Right ventricle myocardium inferior (tissue), 1 donor: Measurements from ENCODE around the gene MAP6. TPM values are rescaled to one million over a fixed set of nuclear protein-coding genes. Genes with fewer than 3 reads are reported as not detected.
A peak's percentile ranks its signal among the peaks of the same experiment; 100 is the strongest.
"Not testable (repeated sequence)": the region's sequence is repeated elsewhere in the genome, so short reads cannot be mapped to it uniquely, and the experiment has no call there.

Experiments
- ATAC-seq: fragments of 200-7000 bp; cut with Tn5 transposase; one replicate; pipeline ENCODE4 v1.9.1; 2020; ENCODE audit warnings: mild to moderate bottlenecking, moderate library complexity
- DNase-seq: peaks from one replicate; pipeline ENCODE4 v3.0.0; 2021; ENCODE audit errors: missing footprints
- intact Hi-C: fragments of 100-400 bp; cut with DNase I; formaldehyde crosslinking; loops from one replicate; pipeline ENCODE4 v1.11.0; 2022
- total RNA-seq: library from RNA; stranded (reverse); fragmentation: NEBNext Ultra II Directional; extraction: Animal tissue kit (Norgen Biotek cat#: 25700); gene quantifications from one replicate; pipeline ENCODE4 v1.2.1, GENCODE V29; 2021
- donor health status: DM: no; HTN: yes; CAD: no; lungs with severe emphysema.

Gene MAP6
- total RNA-seq, 1 donor from 2014 or later = 5.2 TPM

- no peak for ATAC-seq
These were observed 68.5 kb downstream of the MAP6 start for GRCh38 chr11:75600356-75600755.

DNA sequence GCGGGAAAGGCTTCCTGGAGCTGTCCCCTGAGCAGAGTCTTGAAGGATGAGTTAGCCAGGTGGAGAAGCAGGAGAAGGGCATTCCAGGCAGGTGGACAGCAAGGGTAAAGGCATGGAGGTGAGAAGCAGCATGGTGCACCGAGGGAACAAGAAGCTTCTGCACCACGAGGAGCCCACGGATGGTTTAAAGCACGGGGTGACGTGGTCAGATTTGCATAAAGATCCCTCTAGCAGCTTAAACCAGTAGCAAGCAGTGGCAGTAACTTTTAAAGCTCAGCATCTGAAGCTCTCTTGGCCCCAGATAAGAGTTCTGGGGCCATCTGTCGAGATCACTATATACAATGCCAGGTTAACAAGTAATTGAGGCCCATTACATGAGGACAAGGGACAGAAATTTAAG lies 69.9 kb downstream of the MAP6 start:
- ATAC-seq = no peak
- intact Hi-C loops = no loop called here
- DNase-seq = no peak

More at GRCh38 chr11:75600356-75600755, 68.5 kb downstream of the MAP6 start:
- DNase-seq = no peak
- intact Hi-C loops = no loop called here

- DNase-seq = no peak
- intact Hi-C loops = no loop called here
- peak; percentile 45 for ATAC-seq
These were observed 70.6 kb downstream of the MAP6 start for GRCh38 chr11:75598264-75598663.

DNA sequence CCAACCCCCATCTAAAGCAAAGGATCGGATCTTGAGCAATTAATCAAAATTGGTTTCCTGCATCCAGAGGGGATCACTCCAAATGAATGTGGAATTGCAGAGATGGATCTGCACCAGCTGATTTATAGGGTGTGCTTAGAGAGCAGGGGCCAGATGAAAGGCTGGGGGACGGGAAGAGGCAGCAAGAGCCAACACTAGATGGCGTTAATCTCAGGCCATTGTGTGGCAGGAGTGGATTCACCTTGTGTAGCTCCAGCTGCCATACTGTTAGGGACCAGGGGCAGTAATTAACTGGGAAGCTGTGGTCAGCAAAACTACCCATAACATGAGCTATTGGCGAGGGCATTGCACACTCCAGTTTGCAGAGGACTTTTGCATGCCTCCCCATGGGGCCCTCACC lies 71.2 kb downstream of the MAP6 start:
- ATAC-seq = no peak

DNA sequence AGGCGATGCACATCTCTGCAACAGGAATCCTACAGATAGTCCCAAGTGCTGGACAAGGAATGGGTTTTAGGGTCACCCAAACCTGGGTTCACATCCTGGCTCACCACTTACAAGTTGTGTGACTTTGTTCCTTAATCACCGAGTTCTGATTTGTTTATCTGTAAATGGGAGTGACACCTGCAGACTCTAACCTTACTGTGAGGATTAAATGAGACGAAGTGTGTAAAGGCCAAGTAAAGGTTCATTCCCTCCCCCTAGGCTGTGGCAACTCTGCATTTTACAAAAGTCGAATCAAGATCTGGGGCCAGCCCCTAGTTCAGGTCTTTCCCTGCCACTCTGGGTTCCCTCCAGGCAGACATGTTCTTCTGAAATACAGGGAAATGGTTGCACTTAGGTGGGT lies 71.9 kb downstream of the MAP6 start:
- DNase-seq (no peak), ATAC-seq (no peak)
- intact Hi-C loops = no loop called here

More for the DNA sequence above, 71.2 kb downstream of the MAP6 start:
- intact Hi-C loops = no loop called here
- no peak for DNase-seq

- intact Hi-C loops = no loop called here
- DNase-seq (no peak), ATAC-seq (no peak)
These were observed 73.4 kb downstream of the MAP6 start for GRCh38 chr11:75595429-75595828.

GRCh38 chr11:75594211-75594610 lies 74.6 kb downstream of the MAP6 start:
- DNase-seq (no peak), ATAC-seq (no peak)
- intact Hi-C loops = no loop called here

DNA sequence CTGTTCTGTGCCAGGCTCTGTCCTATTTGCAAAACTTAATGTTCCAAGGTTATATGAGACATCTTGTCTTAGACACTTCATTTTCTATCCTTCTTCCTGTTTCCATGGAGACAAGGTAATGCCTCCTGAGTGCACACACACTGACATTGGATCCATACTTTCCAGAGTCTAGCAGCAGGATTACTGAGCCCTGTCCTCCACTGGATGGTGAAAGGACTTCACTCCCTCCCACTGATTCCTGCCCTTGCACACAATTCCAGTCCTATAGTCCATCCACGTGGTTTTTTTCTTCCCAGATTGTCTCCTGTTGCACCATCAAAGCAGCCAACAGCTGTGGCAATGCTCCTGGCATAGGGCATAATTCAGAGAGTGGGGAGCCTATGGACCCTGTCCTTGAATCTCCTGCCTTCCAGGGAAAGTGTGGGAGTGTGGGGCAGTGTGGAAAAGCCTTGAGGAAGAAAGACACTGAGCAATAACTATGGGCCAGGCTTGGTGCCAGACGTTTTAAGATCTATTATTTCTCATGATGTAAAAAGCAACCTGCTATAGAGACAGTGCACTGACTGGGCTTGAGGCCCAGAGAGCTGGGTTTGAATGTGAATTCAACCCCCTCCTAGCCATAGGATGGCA lies 75.4 kb downstream of the MAP6 start:
- ATAC-seq (no peak), DNase-seq (no peak)
- intact Hi-C loops = no loop called here

- ATAC-seq = no peak
- intact Hi-C loops = no loop called here
These were observed 76.1 kb downstream of the MAP6 start for GRCh38 chr11:75592715-75593114.

DNA sequence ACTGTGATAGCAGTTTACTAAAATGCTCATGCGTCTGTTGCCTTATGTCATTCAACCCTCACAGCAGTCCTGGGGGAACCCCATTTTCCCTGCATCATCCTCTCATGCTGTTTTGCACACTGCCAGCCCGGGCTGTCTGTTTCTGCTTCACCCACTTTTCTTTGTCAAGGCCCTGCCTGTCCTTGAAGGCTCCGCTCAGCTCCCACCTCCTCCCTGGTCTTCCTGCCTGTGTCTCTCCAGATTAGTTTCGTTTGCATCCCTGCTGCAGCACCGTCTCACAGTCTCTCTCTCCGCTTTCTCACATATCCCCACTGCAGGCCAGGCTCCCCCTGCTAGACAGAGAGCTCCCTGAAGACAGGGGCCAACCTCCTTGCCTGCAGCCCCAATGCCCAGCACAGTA lies 76.9 kb downstream of the MAP6 start:
- no peak for ATAC-seq
- DNase-seq = no peak
- intact Hi-C loops = no loop called here

More at GRCh38 chr11:75592715-75593114, 76.1 kb downstream of the MAP6 start:
- DNase-seq = no peak

GRCh38 chr11:75591371-75591770 lies 77.5 kb downstream of the MAP6 start:
- intact Hi-C loops = no loop called here
- DNase-seq = no peak
- ATAC-seq = no peak

DNA sequence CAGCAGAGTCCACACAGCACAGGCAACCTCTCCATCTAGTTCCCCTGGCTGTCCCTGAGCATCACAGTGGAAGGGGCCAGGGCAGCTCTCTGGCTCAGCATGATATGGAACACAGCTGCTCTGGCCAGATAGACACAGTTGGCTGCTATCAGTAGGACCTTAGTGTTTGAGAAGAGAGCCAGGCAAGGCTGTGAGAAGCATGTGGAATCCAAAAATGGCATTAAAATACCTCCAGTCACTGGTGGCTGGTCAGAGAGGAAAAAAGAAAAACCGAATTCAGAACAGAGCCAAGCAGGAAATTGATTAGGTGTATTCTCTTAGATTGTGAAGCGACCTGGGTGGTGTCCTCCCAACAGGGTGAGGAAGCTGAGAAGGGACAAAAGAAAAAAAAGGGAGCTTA lies 78.9 kb downstream of the MAP6 start:
- peak; percentile 90 for ATAC-seq
- no peak for DNase-seq
- intact Hi-C loops = loop anchor here (5.0 kb wide), 1 partner anchor 77 kb away; the partner anchor contains the start of gene MAP6

GRCh38 chr11:75589051-75589450 lies 79.8 kb downstream of the MAP6 start:
- intact Hi-C loops = loop anchor here (5.0 kb wide), 1 partner anchor 78 kb away; the partner anchor contains the start of gene MAP6
- ATAC-seq (no peak), DNase-seq (no peak)

- ATAC-seq (no peak), DNase-seq (no peak)
- intact Hi-C loops = loop anchor here (5.0 kb wide), 1 partner anchor 79 kb away; the partner anchor contains the start of gene MAP6
These were observed 80.8 kb downstream of the MAP6 start for GRCh38 chr11:75588051-75588481.

DNA sequence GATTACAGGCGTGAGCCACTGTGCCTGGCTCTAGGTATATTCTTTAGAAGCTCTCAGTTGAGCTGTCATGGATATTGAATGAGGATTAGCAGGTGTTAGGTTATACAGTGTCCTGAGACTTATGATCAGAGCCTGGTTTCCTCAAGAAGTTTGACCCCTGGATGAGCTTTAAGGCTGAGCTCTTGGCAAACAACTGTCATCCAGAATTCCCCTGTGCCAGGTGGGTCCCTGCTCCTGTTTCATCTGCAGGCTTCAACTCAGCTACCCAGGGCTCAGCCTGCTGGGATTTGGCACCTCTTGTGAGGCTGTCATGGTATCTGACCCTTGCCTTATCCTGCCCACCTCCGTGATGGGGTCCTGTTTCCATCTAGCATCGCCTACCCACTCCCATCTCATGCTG lies 82.4 kb downstream of the MAP6 start:
- ATAC-seq (no peak), DNase-seq (no peak)
- intact Hi-C loops = loop anchor here (5.0 kb wide), 1 partner anchor 81 kb away; the partner anchor contains the start of gene MAP6

DNA sequence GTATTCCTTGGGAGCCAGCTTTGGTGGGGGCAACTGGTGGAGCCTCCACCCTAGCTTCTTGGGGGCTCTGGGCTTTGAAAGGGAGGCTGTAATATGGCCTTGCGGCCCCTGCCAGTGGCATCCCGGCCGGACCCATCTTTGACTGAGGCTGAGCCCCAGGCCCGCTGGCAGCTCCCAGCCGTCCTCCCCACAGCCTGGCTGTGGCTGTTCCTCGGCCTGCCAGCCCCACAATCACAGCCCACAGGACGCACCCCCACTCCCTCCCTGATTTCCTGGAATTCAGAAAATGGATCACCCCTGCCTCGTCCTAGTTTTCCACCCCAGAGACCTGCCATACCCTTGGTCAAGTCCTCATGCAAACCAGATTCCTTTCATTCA lies 83.6 kb downstream of the MAP6 start:
- no peak for ATAC-seq

DNA sequence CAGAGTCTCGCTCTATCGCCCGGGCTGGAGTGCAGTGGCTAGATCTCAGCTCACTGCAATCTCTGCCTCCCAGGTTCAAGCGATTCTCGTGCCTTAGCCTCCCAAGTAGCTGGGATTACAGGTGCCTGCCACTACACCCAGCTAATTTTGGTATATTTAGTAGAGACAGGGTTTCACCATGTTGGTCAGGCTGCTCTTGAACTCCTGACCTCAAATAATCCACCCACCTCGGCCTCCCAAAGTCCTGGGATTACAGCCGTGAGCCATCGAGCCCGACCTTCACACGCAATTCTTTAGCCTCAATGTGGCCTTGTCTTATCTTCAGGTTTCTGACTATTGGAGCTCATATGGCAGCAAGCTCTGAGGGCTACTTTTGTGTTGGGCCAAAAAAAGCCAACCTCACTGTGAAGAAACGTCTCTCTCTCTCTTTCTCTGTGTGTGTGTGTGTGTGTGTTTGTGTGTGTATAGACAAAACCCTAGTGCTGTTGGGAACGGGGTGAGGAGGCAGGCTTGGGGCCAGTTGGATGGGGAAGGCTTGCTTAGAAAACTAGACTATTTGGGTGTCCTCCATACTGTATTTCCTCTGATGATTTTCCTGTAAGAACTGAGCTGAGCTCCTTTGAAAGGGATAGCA lies 84.1 kb downstream of the MAP6 start:
- not testable (repeated sequence) for ATAC-seq, DNase-seq
- intact Hi-C loops = loop anchor here (5.0 kb wide), 1 partner anchor 83 kb away; the partner anchor contains the start of gene MAP6

More for the DNA sequence above, 83.6 kb downstream of the MAP6 start:
- intact Hi-C loops = loop anchor here (5.0 kb wide), 1 partner anchor 82 kb away; the partner anchor contains the start of gene MAP6
- DNase-seq = no peak

DNA sequence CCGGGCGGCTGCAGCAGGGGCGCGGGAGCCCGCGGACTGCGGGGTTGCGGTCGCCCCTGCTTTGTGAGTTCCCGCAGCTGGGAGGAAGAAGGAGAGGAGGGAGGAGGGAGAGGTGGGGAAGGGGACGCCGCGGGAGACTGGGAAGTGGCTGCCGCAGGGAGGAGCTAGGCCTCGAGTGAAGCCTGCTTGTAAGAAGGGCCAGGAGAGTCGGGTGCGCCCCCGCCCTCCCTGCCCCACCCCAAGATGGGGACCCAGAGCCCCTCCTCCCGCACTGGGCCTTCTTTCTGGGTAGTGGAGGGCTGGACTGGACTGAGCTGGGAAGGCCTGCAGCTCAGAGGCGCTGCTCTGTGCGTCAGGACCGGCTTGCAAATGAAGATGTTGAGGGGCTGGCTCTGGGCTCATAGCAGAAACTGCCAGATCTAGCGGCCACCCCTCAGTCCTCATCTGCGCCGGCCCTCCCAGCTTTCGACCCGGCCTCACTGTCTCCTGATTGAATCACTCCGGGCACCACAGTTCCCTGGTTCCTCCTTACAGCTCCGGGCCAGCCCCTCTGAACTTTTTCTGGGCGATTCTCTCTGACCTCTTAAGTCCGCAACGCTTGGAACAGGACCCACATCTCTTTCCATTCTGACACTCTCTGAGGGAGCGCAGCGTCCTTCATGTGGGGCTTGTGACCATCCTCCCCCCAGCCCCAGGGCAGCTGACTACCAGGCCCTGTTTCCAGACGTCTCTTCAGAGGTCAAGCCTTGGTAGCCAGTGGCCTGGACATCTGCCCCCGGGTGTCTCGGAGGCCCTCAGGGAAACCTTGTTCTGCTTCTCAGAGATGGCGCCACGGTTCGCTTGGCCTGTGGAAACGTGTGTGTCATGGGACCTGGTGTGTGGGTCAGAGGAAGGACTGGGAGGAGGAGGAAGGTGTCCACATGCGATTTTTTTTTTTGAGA lies 84.8 kb downstream of the MAP6 start:
- DNase-seq (peak; percentile 83), ATAC-seq (peak; percentile 80)
- intact Hi-C loops = loop anchor here (2.0 kb wide), 1 partner anchor 21 kb away; the partner anchor contains the start of gene SERPINH1
